GM12875 (cell line): ENCODE data around the gene GPATCH1.
"Not testable (repeated sequence)": the region's sequence is repeated elsewhere in the genome, so short reads cannot be mapped to it uniquely, and the experiment has no call there.

Experiments
- H3K4me3 ChIP-seq: one replicate; pipeline ENCODE4 v1.5.1; 2011; ENCODE audit warnings: low read depth, low read length, control low read depth
- CTCF ChIP-seq: IDR thresholded peaks from 2 replicates; pipeline ENCODE4 v1.5.1; 2011; ENCODE audit warnings: low read depth, mild to moderate bottlenecking, control low read depth, inconsistent platforms, low read length, moderate library complexity, borderline replicate concordance; ENCODE audit not compliant: insufficient read depth

The GPATCH1 gene

GRCh38 chr19:33124207-33125098 lies 43.5 kb downstream of the GPATCH1 start:
- TF ChIP-seq CTCF, result no peak
- no peak overlapping the region for H3K4me3 ChIP-seq

- no peak overlapping the region for H3K4me3 ChIP-seq
- TF ChIP-seq CTCF, result peak; percentile 80
Observed at GRCh38 chr19:33125929-33126388, 45.0 kb downstream of the GPATCH1 start.

GRCh38 chr19:33126712-33127111 lies 45.7 kb downstream of the GPATCH1 start:
- not testable (repeated sequence) for H3K4me3 ChIP-seq

- TF ChIP-seq CTCF, result no peak
- H3K4me3 ChIP-seq, result no peak overlapping the region
Observed at GRCh38 chr19:33129901-33130300, 48.9 kb downstream of the GPATCH1 start.

GRCh38 chr19:33130433-33130832 lies 49.5 kb downstream of the GPATCH1 start:
- H3K4me3 ChIP-seq, result no peak overlapping the region
- TF ChIP-seq CTCF, result no peak

- no peak for TF ChIP-seq CTCF
- H3K4me3 ChIP-seq, result no peak within 1 kb of the TSS
Observed at GRCh38 chr19:33132021-33132420, 51.0 kb downstream of the GPATCH1 start, which contains the start of gene WDR88. TSS of gene WDR88 (plus strand) at chr19:33132114. CDS start at chr19:33132170, 56 bp downstream.

- no peak overlapping the region for H3K4me3 ChIP-seq
- TF ChIP-seq CTCF, result peak; percentile 41; the same call in 1 of the 2 replicates
Observed at GRCh38 chr19:33132425-33132824, 51.4 kb downstream of the GPATCH1 start.
